Breast epithelium (tissue), 4 donors: Measurements from ENCODE around the gene ZNF282. TPM values are rescaled to one million over a fixed set of nuclear protein-coding genes. Genes with fewer than 3 reads are reported as not detected.
A peak's percentile ranks its signal among the peaks of the same experiment; 100 is the strongest.

ENCODE experiments used
- DNase-seq, 2 donors: peaks; one replicate each; pipeline ENCODE4 v3.0.0-alpha.2; 2019; ENCODE audit warnings: low spot score in 2 of 2
- H3K27ac ChIP-seq, 2 donors: fragments of 200-600 bp; sonication (generic) in 1 of 2; one replicate each; pipeline ENCODE4 v1.5.1; 2016 to 2019; ENCODE audit warnings: mild to moderate bottlenecking in 1 of 2
- H3K27me3 ChIP-seq, 2 donors: fragments of 200-600 bp; sonication (generic) in 1 of 2; one replicate each; pipeline versions ENCODE4 v1.5.1 to v1.6.0; 2017 to 2019; ENCODE audit warnings: control low read depth in 1 of 2, mild to moderate bottlenecking in 1 of 2
- H3K36me3 ChIP-seq: fragments of 200-600 bp; one replicate; pipeline ENCODE4 v1.5.1; 2019
- H3K4me1 ChIP-seq, 2 donors: fragments of 200-600 bp; sonication (generic); one replicate each; pipeline ENCODE4 v1.5.1; 2016 to 2019; ENCODE audit warnings: control low read depth in 1 of 2
- H3K4me3 ChIP-seq, 3 donors: fragments of 200-600 bp; sonication (generic); 1 replicate in 2 of 3; 2 replicates in 1 of 3; pipeline ENCODE4 v1.5.1; 2016 to 2019; ENCODE audit warnings: mild to moderate bottlenecking in 3 of 3, moderate library complexity in 2 of 3
- H3K9me3 ChIP-seq, 2 donors: fragments of 200-600 bp; sonication (generic) in 1 of 2; one replicate each; pipeline ENCODE4 v1.5.1; 2016 to 2019; ENCODE audit warnings: control low read depth in 1 of 2
- POLR2A ChIP-seq: fragments of 450-650 bp; IDR thresholded peaks from one replicate; pipeline ENCODE4 v1.6.1; 2016; ENCODE audit warnings: antibody characterized with exemption, mild to moderate bottlenecking, moderate library complexity
- POLR2AphosphoS5 ChIP-seq, 3 donors: sonication (generic); formaldehyde crosslinking; IDR thresholded peaks; one replicate each; pipeline ENCODE4 v1.6.1; 2017; ENCODE audit warnings: antibody characterized with exemption in 3 of 3
- intact Hi-C: fragments of 100-400 bp; cut with DNase I; formaldehyde crosslinking; loops from one replicate; pipeline ENCODE4 v1.15.1; 2023; ENCODE audit warnings: low total_unique reads
- total RNA-seq, 3 donors: library from RNA; depleted of rRNA; stranded (reverse); fragments of >200 nt; gene quantifications; one replicate each; pipeline ENCODE4 v1.1.0, GENCODE V29; 2016
- TF ChIP-seq, protein P1 (sequence below), 3 donors: fragments of 450-650 bp; IDR thresholded peaks; one replicate each; pipeline ENCODE4 v1.5.1; 2016 to 2017; ENCODE audit warnings: antibody characterized with exemption in 3 of 3, mild to moderate bottlenecking in 3 of 3, moderate library complexity in 3 of 3

ZNF282 gene
- total RNA-seq, 3 donors from 2014 or later = 13.0 to 19.2 (median 17.4) TPM

GRCh38 chr7:149209518-149210269 is 14.3 kb downstream of the ZNF282 start:
- DNase-seq = no peak
- Histone ChIP-seq H3K4me3 (no peak overlapping the region), H3K36me3 (peaks cover 7% of the 10 kb centered on the region), H3K27ac (no peak overlapping the region), H3K4me1 (no peaks in the 10 kb centered on the region), H3K9me3 (no peaks in the 10 kb centered on the region), H3K27me3 (no peaks in the 10 kb centered on the region)
- intact Hi-C loops = no loop called here
- no peak for TF ChIP-seq POLR2AphosphoS5 (IDR thresholded peaks at IDR 0.05)
- TF ChIP-seq, protein P1, sequence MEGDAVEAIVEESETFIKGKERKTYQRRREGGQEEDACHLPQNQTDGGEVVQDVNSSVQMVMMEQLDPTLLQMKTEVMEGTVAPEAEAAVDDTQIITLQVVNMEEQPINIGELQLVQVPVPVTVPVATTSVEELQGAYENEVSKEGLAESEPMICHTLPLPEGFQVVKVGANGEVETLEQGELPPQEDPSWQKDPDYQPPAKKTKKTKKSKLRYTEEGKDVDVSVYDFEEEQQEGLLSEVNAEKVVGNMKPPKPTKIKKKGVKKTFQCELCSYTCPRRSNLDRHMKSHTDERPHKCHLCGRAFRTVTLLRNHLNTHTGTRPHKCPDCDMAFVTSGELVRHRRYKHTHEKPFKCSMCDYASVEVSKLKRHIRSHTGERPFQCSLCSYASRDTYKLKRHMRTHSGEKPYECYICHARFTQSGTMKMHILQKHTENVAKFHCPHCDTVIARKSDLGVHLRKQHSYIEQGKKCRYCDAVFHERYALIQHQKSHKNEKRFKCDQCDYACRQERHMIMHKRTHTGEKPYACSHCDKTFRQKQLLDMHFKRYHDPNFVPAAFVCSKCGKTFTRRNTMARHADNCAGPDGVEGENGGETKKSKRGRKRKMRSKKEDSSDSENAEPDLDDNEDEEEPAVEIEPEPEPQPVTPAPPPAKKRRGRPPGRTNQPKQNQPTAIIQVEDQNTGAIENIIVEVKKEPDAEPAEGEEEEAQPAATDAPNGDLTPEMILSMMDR (IDR thresholded peaks at IDR 0.05) = peak in 2 of 3 donors; percentile 16 to 25

DNA sequence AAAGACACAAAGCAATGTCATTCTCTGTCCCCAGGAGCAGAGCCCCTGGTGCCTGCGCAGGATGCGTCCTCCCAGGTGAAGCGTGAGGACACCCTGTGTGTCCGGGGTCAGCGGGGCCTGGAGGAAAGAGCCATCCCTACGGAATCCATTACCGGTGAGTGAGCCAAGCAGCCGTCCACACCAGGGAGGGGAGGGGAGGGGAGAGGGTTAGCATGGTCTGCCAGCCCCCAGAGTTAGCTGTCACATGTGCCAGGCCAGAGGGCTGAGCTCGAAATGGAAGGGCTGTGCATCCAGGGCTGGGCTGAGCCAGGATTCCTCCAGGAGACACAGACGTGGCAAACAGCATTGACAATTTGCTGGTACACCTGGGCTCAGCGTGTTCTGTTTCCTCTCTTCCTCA is 15.2 kb downstream of the ZNF282 start:
- no peak for TF ChIP-seq POLR2A
- TF ChIP-seq, protein P1 (IDR thresholded peaks at IDR 0.05) = no peak
- TF ChIP-seq POLR2AphosphoS5 (IDR thresholded peaks at IDR 0.05) = no peak
- Histone ChIP-seq H3K27me3 (no peaks in the 10 kb centered on the region), H3K36me3 (peaks cover 7% of the 10 kb centered on the region), H3K9me3 (no peaks in the 10 kb centered on the region), H3K4me1 (no peaks in the 10 kb centered on the region), H3K4me3 (no peak overlapping the region), H3K27ac (no peak overlapping the region)
- intact Hi-C loops = no loop called here
- no peak for DNase-seq

DNA sequence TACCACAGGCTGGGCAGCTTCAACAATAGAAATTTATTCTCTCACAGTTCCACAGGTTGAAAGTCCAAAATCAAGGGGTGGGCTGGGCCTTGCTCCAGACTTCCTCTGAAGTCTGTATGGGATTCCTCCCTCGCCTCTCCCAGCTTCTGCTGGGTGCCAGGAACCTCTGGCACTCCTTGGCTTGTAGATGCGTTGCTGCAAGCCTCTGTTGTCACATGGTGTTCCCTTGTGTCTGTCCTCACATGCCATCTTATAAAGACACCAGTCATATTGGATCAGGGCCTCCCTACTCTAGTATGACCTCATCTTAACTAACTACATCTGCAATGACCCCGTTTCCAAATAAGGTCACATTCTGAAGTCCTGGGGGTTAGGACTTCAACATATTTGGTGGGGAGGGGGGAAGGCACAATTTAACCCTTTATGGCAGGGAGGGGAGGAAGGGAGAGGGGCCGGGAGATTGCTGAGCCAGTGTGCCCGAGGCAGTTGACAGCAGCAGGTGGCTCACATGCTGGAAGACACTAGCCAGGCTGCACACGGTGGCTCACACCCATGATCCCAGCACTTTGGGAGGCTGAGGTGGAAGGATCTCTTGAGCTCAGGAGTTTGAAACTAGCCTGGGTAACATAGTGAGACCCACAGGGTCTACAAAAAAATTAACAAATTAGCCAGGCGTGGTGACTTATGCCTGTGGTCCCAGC is 18.8 kb downstream of the ZNF282 start:
- peaks cover 14% of the 10 kb centered on the region for H3K36me3 ChIP-seq
- no peak for DNase-seq
- H3K27ac ChIP-seq = no peak overlapping the region
- no peak overlapping the region for H3K4me3 ChIP-seq
- no peaks in the 10 kb centered on the region for H3K27me3 ChIP-seq
- no peaks in the 10 kb centered on the region for H3K4me1 ChIP-seq
- H3K9me3 ChIP-seq = no peaks in the 10 kb centered on the region
- intact Hi-C loops = no loop called here
- TF ChIP-seq, protein P1 (IDR thresholded peaks at IDR 0.05) = no peak
- TF ChIP-seq POLR2AphosphoS5 (IDR thresholded peaks at IDR 0.05) = no peak
- TF ChIP-seq POLR2A = no peak

DNA sequence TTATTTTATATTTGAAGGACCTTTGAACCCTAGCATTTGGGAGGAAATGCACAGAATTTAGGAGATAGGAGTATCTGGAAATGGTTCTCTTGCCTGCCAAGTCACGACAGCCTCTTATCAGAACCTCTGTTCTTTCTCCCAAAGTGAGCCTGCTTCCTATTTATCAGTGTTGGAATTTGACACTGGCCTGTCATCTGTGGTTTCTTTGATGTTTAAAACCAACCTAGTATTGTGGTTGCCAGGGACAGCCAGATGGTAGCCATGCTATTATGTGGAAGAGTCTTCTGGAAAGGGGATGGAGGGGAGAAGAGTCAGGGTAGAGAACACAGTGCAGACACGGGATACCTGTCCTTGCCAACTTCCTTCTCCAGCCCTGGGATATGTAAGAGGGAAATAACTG is 21.1 kb downstream of the ZNF282 start:
- intact Hi-C loops = no loop called here
- Histone ChIP-seq H3K4me1 (no peaks in the 10 kb centered on the region), H3K27me3 (no peaks in the 10 kb centered on the region), H3K9me3 (no peaks in the 10 kb centered on the region), H3K4me3 (no peak overlapping the region), H3K36me3 (peaks cover 14% of the 10 kb centered on the region), H3K27ac (no peak overlapping the region)
- no peak for TF ChIP-seq POLR2AphosphoS5 (IDR thresholded peaks at IDR 0.05)
- no peak for DNase-seq

GRCh38 chr7:149217570-149217969 is 22.2 kb downstream of the ZNF282 start:
- Histone ChIP-seq H3K27ac (no peak overlapping the region), H3K9me3 (no peaks in the 10 kb centered on the region), H3K36me3 (peaks cover 14% of the 10 kb centered on the region), H3K27me3 (no peaks in the 10 kb centered on the region), H3K4me3 (no peak overlapping the region), H3K4me1 (no peaks in the 10 kb centered on the region)
- intact Hi-C loops = no loop called here
- DNase-seq = no peak
- TF ChIP-seq, protein P1 (IDR thresholded peaks at IDR 0.05) = no peak
